GM12874 (cell line): Measurements from ENCODE around the gene NUCKS1.

ENCODE experiments used
- CTCF ChIP-seq: IDR thresholded peaks from 2 replicates; pipeline ENCODE4 v1.5.1; 2011; ENCODE audit warnings: low read depth, mild to moderate bottlenecking, control low read depth, low read length, moderate library complexity; ENCODE audit not compliant: insufficient read depth

NUCKS1 gene

GRCh38 chr1:205689479-205689878 lies 60.5 kb downstream of the NUCKS1 start:
- no peak for TF ChIP-seq CTCF

GRCh38 chr1:205688171-205689080 lies 61.6 kb downstream of the NUCKS1 start:
- no peak for TF ChIP-seq CTCF

- TF ChIP-seq CTCF: no peak
These were observed 62.7 kb downstream of the NUCKS1 start for GRCh38 chr1:205687242-205687641.

- no peak for TF ChIP-seq CTCF
These were observed 68.6 kb downstream of the NUCKS1 start for GRCh38 chr1:205681364-205681763.

- TF ChIP-seq CTCF: no peak
These were observed 69.7 kb downstream of the NUCKS1 start, which contains the start of gene SLC45A3 for GRCh38 chr1:205680073-205680851. TSS of gene SLC45A3 (minus strand) at chr1:205680509. CDS start at chr1:205664656, 15,853 bp downstream.

- no peak for TF ChIP-seq CTCF
These were observed 71.5 kb downstream of the NUCKS1 start for GRCh38 chr1:205678286-205679111.

GRCh38 chr1:205677167-205677566 lies 72.8 kb downstream of the NUCKS1 start:
- no peak for TF ChIP-seq CTCF
